GM19240 (cell line): ENCODE results near the gene NFATC1.
"Not testable (repeated sequence)": the region's sequence is repeated elsewhere in the genome, so short reads cannot be mapped to it uniquely, and the experiment has no call there.

Experiments
- DNase-seq: peaks from one replicate; pipeline ENCODE4 v3.0.0; 2011; ENCODE audit warnings: low spot score; ENCODE audit not compliant: insufficient read length

The NFATC1 gene

GRCh38 chr18:79487801-79488201 is 92.1 kb downstream of the NFATC1 start:
- DNase-seq, result no peak

GRCh38 chr18:79488311-79489050 is 92.8 kb downstream of the NFATC1 start:
- no peak for DNase-seq

DNA sequence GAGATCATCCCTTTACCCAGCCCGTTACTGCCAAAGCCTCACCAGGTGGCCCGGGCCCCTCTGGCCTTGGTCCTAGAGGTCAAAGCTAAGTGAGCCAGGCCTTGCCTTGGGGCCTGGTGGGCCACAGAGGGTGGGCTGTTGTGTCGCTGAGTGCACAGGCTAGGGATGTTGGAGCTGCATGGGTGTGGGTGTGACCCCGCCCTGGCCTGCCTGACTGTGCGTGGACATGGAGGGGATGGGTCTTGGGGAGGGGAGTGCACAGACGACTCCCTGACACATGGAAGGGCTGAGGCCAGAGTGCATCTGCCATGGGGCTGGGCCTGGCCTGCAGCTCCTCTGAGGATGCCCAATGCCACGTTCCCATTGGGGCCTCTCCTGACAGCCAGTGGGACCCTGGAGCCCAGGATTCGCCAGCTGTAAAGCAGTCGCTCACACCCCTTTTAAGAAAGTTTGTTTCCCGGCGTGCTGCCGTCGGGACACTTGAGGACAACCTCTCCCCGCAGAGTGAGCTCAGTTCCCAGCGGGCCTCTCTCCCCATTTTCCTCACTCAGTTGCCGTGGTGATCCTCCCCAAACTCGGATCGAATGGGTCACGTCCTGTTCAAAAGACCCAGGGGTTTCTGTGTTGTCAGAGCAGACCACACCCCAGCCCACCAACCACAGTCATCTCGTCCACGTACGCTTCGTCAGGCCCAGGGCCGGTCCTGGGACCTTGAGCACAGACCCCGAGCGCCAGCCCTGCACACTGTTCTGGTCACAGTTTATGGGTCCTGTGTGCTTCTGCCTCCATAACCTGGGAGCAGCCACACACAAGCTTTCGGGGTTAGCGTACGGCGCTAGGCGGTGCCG is 93.5 kb downstream of the NFATC1 start:
- no peak for DNase-seq

DNA sequence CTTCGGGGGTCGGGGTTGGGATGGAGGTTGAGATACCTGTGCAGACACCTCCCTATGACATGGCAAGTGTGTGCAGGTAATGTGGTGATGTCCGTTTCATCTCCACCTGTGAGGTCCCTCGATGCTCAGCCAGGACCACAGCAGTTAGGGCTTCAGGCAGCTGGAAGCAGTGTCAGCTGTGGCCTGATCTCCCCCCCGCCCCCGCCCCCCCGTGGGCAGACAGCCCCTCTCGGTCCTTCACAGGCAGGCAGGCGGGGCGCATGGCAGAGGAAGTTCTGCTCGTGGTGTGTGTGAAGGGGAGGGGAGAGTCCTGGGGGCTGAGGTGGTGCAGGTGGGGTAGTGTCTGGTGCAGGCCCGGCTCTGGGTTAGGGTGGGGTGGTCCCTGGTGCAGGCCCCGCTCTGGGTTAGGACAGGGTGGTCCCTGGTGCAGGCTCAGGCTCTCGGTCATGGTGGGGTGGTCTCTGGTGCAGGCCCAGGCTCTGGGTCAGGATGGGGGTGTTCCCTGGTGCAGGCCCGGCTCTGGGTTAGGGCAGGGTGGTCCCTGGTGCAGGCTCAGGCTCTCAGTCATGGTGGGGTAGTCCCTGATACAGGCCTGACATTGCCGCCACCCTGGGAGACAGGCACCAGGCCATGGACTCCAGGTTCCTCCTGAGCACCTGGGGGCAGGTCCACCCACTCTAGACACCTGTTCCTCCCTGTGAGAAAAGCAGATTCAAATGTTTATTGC is 94.3 kb downstream of the NFATC1 start:
- no peak for DNase-seq

DNA sequence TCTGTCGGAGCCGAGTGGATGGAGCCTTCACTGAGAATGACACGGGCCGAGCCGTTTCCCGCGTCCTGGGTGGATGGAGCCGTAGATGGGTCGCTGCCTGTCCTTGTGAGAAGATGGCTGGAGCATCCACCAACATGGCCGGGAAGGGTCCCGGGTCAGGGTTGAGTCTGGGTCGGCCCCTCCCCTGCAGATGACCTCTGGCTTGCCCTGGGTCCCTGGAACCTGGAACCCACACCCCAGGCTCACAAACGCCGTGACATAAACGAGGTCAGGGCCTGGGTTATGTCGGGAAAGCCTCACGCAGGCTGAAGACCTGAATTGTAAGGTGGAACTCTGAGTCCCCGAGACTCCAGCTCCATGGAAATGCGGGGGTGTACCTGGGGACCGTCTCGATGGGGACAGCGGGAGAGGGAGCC is 94.9 kb downstream of the NFATC1 start:
- DNase-seq, result no peak

- no peak for DNase-seq
Observed at GRCh38 chr18:79491081-79491551, 95.4 kb downstream of the NFATC1 start.

DNA sequence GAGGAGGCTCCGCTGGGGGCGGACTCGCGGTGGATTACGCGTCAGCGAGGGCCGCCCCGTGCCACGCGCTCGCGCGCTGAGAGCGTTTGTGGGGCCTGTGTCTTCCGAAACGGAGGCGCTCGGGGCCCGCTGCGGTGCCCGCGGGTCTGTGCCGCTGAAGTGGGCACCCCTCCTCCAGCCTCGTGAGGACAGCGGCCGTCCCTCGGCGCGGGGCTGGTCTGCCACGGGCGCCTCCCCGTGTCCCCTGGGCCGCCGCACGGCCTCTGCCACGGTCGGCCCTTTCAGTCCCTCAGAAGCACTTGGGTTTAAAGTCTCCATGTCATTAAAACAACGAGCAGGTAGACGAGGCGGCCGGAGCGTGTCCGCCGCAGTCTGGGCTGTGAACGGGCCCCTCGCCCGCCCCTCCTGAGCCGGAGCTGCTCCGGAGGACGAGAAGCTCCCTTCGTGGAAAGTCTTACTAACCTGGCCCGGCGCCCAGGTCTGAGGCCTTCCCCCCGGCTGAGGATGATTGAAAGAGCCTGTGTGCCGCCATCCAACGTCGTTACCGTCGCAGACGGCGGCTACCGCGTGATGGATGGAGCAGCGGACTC is 97.6 kb downstream of the NFATC1 start:
- DNase-seq, result no peak

DNA sequence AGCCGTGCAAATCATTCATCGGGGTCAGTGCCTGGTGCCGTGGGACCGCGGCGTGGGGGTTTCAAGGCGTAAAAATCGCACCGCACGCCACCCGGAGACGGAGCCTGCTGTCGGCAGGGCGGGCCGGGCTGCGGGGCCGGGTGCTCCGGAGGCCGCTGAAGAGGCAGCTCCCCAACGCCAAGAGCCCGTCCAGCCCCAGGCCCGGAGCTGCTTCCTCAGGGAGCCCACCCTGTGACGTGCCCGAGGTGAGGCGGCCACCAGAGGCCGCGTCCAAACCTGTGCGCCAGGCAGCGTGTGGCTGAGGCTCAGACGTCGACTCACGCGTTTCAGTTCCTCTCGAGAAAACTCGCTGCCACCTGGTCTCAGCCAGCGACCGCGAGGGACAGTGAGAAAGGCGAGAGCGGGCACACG is 98.1 kb downstream of the NFATC1 start:
- DNase-seq, result no peak

- no peak for DNase-seq
Observed at GRCh38 chr18:79494936-79495335, 99.2 kb downstream of the NFATC1 start.

- no peak for DNase-seq
Observed at GRCh38 chr18:79495591-79496071, 99.9 kb downstream of the NFATC1 start.

DNA sequence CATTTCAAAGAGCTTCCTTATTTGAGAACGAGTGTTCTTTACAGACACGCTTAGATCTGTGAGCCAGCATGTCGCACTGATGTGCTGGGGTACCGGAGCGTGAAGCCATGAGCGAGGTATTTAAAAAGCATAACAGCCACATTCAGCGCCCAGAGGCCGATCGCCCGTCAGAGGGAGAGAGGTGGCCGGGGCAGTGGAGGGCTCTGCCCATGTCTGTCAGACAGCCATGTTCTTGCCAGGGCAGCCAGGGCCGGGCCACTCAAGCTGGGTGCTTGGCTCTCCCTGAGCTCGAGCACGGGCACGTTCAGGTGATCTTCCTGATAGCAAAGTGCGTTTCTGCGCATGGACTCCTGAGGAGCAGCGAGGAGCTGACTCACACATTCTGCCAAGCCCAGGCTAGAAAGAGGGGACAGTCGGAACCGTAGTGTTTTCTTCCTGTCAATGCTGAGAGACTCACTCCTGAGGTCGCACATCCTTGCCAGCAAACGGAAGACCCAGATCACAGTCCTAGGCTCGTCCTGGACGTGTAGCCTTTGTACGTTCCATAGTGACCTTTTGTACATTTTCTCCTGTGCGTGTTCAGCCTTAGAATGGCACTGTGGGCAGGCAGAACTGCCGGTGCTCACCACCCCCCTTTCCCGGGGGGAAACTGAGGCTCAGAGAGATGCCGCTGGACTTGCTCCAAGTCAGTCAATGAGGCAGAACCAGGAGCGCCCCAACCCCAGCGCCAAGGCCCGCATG is 100.7 kb downstream of the NFATC1 start:
- no peak for DNase-seq

- no peak for DNase-seq
Observed at GRCh38 chr18:79496978-79497637, 101.4 kb downstream of the NFATC1 start.

DNA sequence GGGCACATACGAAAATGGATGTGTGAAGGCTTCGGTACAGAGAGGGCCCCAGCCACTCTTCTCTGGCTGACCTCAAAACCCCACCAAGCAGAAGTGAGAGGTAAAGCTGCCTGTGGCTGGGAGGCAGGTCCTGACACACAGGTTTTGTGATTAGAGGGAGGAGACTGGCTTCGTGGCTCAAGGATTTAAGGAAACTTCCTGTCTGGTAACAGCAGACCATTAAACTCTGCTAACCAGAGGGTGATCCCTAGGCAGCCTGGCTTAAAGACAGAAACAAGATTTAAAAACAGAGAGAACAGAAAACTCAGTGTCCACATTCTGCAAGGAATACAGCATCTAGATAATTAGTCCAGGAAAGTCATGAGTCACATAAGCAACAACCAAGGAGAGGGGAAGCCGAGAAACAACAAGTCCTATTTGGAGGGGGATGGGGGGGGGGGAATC is 101.9 kb downstream of the NFATC1 start:
- no peak for DNase-seq

- DNase-seq, result no peak
Observed at GRCh38 chr18:79498662-79499061, 102.9 kb downstream of the NFATC1 start.

- DNase-seq, result no peak
Observed at GRCh38 chr18:79501006-79501405, 105.3 kb downstream of the NFATC1 start.

- no peak for DNase-seq
Observed at GRCh38 chr18:79502782-79503181, 107.1 kb downstream of the NFATC1 start.

GRCh38 chr18:79503406-79503805 is 107.7 kb downstream of the NFATC1 start:
- DNase-seq, result no peak

DNA sequence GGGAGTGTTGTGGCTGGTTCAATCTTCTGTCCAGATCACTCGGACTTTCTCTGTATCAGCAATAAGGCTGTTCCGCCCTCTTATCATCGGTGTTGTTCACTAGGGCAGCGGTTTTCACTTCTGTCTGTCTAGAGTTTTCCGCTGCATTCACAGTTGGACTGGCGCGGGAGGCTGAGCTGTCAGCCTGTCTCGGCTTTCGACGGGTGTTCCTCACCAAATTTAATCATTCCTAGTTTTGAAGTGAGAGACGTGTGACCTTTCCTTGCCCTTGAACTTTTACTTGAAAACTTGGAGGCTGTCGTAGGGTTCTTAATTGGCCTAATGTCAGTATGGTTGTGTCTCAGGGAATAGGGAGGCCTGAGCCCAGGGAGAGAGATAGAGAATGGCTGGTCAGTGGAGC is 108.3 kb downstream of the NFATC1 start:
- no peak for DNase-seq

DNA sequence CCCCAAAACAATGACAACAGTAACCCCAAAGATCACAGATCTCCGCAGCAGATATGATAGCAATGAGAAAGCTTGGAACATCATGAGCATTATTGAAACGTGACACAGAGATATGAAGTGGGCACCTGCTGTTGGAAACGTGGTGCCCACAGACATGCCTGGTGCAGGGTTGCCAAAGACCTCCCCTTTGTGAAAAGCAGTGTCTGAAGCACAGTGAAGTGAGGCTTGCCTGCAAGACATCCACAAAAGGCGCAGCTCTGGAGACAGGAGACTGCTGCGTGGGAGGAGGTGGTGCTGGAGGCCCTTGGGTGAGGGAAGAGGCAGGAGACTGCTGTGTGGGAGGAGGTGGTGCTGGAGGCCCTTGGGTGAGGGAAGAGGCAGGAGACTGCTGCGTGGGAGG is 108.8 kb downstream of the NFATC1 start:
- DNase-seq, result not testable (repeated sequence)

- not testable (repeated sequence) for DNase-seq
Observed at GRCh38 chr18:79505465-79505864, 109.7 kb downstream of the NFATC1 start.
